Erythroblast (primary cell): ENCODE measurements around the gene CRB1.

Source experiments
- DNase-seq, 2 experiments: peaks; one replicate each; lab custom pipeline; 2025; lab: John Stamatoyannopoulos, UW
- GATA1 ChIP-seq: IDR thresholded peaks from 2 replicates; pipeline ENCODE4 v1.6.1; 2011; ENCODE audit warnings: low read depth, mild to moderate bottlenecking, control low read depth, low read length, moderate library complexity
- POLR2A ChIP-seq: IDR thresholded peaks from 2 replicates; pipeline ENCODE4 v1.6.1; 2011; ENCODE audit warnings: mild to moderate bottlenecking, low read length

The CRB1 gene

DNA sequence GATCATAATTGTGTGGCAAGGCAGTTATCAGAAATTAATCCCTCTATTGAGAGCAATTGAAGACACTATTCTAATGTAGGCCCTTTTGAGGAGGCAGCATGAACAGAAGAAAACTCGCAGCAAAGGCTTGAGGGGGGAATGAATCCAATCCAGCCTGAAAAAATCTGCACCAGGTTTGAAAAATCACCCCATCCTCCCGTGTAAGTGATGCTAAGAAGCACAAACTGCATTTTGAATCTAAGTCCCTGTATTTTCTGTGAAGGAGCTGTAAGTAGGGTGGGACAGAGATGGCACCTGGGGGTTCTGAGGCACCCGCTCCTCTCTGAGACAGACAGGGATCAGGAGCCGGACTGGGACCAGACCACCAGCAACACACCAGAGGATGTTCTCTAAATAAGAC is at the start of gene CRB1:
TSS of gene CRB1 (plus strand) at position 241 of the 400 bp plus-strand sequence. CDS start 161 bp downstream, outside the sequence.
- TF ChIP-seq GATA1 (no peak), POLR2A (no peak)
- no peak for DNase-seq

DNA sequence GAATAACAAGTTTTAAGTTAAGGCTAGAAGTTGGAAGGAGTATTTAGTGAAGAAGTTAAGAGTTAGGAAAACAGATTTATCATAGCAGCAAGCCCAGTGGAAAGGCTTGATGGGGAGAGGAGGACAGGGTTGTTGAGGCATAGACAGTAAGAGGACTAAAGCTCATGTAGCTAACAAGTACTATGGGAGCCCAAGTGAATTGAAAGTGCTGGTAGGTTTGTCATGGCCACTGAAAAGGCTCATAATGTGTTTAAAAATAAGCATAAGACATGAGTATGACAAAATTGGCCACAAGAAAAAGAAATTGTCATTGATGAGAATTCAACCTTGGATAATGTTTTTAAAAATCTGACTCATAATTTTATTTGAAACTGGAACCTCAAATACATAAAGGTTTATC is 49.2 kb upstream of the CRB1 start:
- DNase-seq, result no peak
- TF ChIP-seq GATA1 (no peak), POLR2A (no peak)

DNA sequence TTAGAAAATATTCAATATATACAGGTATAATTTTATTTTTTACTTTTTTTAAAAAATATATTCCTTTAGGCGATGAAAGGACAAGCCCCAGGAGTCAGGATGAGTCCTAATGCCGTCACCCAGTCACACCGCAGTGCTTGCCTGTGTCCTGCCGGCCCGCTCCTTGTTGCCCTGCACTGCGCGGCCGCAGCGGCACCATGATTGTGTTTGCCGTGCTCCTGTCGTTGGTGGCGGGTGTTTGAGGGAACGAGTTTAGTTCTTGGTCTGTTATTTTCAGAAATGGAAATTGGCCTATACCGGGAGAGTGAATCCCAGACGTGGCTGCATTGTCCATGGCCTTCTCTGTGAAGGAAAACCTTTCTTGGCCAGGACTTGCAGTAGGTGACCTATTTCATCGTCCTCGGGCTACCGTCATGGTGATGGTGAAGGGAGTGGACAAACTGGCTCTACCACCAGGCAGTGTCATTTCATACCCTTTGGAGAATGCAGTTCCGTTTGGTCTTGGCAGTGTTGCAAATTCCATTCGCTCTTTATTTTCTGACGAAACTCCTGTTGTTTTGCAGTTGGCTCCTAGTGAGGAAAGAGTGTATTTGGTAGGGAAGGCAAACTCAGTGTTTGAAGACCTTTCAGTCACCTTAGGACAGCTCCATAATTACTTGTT is 45.9 kb upstream of the CRB1 start:
- TF ChIP-seq GATA1 (no peak), POLR2A (no peak)
- no peak for DNase-seq

DNA sequence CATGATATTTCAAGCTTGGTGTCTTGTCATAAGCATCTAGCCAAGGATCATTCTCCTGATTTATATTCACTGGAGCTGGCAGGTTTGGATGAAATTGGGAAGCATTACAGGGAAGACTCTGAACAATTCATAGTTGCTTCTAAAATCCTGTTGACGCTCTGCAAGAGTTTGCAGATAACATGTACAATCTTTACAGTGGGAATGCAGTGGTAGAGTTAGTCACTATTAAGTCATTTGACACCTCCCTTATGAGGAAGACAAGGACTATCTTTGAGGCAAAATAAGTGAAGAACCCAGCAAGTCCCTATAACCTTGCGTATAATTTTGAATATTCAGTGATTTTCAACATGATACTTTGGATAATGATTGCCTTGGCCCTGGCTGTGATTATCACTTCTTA is 45.3 kb upstream of the CRB1 start:
- DNase-seq, result no peak
- TF ChIP-seq GATA1 (no peak), POLR2A (no peak)

DNA sequence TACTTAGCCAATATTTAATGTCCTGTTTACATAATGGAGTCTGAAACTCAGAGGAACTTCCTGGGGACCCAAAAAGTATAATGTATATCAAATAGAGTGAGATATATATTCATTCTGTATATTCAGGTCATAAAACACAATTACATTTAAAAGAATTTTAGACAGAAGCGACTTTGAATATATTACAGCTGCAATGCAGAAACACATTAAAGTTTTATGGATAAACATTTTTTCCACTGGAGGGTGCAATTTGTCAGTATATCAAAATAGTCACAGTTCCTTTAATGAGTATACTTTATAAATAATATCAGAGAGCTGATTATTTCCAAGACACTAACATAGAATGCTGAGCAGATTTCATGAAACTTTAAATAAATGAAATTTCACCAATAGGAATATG is 43.9 kb upstream of the CRB1 start:
- no peak for DNase-seq
- TF ChIP-seq GATA1 (no peak), POLR2A (no peak)

DNA sequence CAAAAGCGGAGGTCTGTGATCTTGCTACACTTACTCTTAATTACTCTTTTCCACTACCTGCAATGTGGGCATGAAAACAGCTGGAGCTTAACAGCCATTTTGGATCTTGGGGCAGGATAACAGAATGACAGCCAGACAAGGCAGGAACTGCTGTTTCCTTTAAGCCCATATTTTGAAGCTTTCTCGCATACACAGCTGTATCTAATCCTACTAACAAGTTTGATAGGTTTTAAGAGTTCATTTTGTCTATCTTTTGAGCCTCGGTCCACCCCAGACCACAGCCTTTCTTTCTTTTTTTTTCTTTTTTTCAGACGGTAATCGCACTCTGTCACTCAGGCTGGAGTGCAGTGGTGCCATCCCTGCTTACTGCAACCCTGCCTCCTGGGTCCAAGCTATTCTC is 42.4 kb upstream of the CRB1 start:
- DNase-seq, result no peak
- no peak for TF ChIP-seq POLR2A
- no peak for TF ChIP-seq GATA1

DNA sequence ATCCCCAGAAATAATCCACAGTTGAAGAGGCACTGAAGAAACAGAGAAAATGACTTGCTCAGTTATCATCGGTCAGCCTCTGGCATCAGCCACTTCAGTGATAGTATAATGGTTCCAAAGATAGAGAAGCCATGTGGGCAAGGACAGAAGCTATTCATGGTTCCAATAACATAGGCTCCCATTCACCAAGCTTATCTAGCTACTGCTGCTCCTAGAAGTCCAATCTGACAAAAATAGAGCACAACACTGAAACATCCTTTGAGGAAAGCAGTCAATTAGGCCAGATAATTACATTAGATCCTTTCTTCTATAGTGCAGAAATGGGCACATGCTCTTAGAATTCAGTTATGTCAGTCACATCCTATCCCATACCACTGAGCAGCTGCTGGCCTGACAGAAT is 33.5 kb upstream of the CRB1 start:
- no peak for DNase-seq
- no peak for TF ChIP-seq GATA1
- no peak for TF ChIP-seq POLR2A

DNA sequence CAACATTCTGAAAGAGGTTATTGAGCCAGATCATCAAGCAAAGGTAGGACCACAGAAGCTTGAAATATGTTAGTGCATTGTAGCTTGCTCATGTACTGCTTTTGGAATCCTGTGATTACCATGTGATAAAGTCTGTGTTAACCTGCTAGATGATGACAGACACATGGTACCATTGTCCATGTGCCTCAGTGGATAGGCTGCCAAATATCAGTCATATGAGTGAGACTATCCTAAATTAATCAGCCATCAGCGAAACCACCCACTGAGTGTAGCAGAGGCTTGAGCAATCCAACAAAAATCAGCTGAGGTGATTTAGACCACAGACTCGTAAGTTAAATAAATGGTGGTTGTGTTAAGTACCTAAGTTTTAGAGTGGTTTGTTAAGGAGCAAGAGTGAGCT is 32.7 kb upstream of the CRB1 start:
- no peak for DNase-seq
- TF ChIP-seq POLR2A (no peak), GATA1 (no peak)

DNA sequence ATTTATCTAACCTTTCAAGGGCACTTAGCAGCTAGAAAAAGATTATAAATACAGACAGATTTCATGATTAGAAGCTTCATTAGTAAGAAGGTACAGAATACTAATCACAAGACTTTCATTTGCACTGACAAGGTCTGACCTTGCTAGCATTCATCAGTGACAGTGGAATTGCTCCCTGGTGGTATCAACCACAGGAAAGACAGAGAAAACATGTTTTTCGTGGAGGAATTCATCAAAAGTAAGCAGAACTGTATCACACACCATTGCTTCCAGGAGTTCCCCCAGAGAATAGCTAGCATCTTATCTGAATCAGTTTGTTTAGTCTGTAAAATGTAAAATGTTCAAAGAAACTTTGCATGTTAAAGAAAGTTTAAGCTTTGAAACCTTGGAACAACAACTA is 20.6 kb upstream of the CRB1 start:
- DNase-seq, result no peak
- TF ChIP-seq POLR2A (no peak), GATA1 (no peak)

DNA sequence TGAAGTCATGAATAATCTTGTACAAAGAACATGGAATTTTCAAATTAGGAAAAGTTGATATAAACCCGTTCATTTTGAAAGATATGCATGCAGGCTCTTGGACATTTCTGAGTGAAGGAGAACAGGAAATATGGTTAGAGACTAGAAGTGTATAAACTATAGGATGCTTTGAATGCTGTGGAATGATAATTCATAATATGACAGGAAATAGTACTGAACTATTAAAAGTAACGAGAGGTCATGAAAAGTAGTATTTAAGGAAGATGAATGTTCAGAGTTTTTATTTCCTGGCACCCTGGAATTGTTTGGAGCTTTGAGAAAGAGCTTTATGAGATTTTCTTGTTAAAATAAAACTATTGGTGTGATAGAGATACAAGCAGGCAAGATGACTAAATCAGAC is 18.7 kb upstream of the CRB1 start:
- no peak for DNase-seq
- TF ChIP-seq POLR2A (no peak), GATA1 (no peak)

DNA sequence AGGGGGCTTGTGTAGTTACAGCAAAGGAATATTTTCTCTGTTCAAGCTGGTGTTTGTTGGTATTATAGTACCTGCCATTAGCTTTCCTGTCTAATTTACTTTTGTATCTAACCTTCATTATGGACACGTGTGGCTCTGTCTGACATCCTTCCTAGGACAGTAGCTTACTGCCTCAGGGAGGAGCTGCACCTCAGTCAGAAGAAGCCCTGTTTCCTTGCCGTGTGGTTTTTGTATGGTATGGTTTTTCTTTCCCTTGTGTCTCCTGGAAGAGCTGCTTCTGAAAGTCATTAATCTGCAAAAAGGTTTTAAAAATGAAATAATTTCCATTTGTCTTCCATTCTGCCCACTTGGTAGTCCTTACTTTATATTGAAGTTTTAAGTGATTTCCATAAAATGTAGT is 17.4 kb upstream of the CRB1 start:
- DNase-seq, result no peak
- TF ChIP-seq GATA1 (no peak), POLR2A (no peak)

DNA sequence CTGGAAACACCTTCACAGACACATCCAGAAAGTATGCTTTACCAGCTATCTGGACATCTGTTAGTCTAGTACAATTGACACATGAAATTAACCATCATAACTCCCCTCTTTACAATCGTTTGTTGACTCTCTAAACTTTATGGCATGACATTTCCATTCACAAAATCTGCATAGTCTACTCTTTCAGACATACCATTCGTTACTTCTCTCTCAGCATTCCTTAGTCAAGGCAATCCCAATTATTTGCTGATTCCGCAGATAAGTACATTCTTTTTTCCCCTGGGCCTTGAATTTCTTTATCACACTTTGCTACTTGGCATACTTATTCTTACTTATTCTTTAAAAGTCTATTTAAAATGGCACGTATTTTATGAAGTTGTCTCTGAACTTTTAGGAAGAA is 15.1 kb upstream of the CRB1 start:
- TF ChIP-seq GATA1 (no peak), POLR2A (no peak)
- no peak for DNase-seq

DNA sequence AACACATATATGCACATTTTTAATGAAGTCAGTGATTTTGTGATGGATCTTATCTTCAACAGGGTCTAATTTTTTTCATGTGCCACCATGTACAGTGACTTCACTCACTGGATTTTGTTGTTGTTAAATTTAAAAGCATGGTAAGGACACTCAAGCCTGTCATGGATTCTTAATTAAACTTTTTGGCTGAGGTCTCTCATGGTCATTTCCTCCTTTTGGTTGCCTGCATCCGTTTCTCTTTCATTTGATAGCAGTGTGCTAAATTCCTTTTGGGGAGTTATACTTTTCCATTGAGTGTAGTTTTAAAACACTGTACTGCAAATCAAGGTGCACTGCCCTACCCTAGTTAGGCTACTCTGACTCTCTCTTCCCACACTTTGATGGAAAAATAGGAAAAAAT is 13.2 kb upstream of the CRB1 start:
- no peak for DNase-seq

DNA sequence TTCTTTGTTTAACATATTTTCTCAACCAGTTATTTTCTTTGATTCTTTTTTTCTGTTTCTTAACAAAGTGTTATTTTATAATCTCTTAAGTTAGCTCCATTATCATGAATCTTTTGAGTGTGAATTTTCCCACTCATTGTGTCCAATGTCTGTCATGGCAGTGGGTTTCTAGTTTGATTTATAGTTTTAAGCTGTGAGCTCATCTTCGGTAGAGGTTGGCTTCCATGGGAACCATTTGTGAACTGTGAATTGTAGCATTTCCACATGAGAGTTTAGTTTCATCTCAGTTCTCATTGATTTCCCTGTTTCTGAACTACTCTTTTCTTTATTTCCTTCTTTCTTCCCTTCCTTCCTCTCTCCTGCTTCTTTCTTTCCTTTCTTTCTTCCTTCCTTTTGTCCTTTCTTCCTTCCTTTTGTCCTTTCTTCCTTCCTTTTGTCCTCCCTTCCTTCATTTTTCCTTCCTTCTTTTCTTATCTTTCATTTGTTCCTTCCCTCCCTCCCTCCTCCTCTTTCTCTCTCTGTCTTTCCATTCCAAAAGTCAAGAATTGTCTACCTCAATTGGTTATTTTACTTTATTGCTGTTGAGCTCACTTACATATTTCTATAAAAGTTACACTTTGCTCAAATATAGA is 3.0 kb upstream of the CRB1 start:
- DNase-seq, result no peak
- TF ChIP-seq POLR2A, result no peak
- no peak for TF ChIP-seq GATA1

More for the DNA sequence above, 13.2 kb upstream of the CRB1 start:
- TF ChIP-seq POLR2A (no peak), GATA1 (no peak)

DNA sequence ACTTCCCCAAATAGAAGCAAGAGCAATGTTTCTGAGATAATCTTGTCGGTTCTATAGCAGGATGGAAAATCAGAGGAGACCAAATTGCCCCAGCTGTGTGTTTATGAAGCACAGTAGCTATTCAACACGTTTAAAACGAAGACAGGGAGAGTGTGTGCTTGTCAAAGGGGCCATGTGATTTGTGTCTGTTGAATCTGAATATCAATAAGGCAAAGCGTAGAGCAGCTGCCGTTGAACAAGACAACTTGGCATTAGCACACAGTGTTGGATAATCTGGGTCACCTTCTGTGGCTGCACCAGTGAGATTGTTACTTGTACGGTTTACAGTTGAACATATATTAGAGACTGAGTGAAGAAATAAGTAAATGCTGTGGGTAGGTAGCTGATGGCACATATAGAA is 1.0 kb downstream of the CRB1 start:
- DNase-seq, result peak; percentile 3 to 28
- TF ChIP-seq GATA1 (no peak), POLR2A (no peak)
